ENCODE data around the gene ADAMTS17. TPM values are rescaled to one million over a fixed set of nuclear protein-coding genes. Genes with fewer than 3 reads are reported as not detected.
A peak's percentile ranks its signal among the peaks of the same experiment; 100 is the strongest.

The ADAMTS17 gene
- total and polyA plus RNA-seq, 2 experiments from 2014 or later: 0.69 to 3.3 TPM

DNA sequence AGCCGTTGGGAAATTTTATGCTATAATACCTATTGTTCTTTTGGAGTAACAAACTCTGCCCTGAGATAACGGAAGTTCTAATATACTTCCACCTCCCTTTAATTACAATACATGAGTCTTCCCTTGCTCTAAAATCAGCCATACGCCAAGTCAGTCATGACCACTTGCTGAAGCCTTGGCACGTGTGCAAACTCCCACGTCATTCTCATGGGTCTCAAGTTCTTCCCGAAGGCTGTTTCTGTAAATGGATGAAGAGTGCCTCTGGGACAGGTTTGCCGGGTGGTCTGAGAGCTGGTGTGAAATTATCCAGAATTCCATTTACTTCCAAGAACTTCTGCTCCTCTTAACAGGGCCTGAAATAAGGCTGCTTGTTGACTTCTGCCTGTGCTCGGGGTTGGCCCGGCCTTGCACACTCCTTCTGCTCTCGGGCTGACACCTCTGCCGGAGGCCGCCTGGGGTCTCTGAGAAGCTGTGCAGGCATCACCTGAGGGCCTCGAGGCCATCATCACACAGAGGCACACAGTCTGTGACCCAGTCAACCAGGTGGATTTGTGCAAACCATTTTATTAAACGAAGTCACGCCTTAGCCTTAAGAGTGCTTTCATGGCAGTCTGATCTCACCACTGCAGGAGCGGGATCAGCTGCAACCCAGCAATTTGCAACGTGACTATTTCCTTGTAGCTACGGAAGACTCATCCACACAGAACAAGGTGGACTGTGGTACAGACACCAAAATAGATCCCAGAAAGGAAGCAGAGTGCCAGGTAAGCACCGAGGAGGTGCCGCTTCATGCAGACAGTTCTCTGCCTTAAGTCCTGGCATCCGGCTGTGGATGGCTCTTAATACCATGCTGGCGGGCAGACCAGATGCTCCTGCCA is 120.1 kb downstream of the ADAMTS17 start:
- H3K4me1 ChIP-seq (ENCODE audit: low read depth): no peaks in the 10 kb centered on the region
- H3K36me3 ChIP-seq: no peaks in the 10 kb centered on the region
- no peak overlapping the region for H3K4me3 ChIP-seq
- TF ChIP-seq, protein P1, sequence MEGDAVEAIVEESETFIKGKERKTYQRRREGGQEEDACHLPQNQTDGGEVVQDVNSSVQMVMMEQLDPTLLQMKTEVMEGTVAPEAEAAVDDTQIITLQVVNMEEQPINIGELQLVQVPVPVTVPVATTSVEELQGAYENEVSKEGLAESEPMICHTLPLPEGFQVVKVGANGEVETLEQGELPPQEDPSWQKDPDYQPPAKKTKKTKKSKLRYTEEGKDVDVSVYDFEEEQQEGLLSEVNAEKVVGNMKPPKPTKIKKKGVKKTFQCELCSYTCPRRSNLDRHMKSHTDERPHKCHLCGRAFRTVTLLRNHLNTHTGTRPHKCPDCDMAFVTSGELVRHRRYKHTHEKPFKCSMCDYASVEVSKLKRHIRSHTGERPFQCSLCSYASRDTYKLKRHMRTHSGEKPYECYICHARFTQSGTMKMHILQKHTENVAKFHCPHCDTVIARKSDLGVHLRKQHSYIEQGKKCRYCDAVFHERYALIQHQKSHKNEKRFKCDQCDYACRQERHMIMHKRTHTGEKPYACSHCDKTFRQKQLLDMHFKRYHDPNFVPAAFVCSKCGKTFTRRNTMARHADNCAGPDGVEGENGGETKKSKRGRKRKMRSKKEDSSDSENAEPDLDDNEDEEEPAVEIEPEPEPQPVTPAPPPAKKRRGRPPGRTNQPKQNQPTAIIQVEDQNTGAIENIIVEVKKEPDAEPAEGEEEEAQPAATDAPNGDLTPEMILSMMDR (IDR thresholded peaks at IDR 0.05; ENCODE audit: low read depth, low read length): no peak
- H3K27me3 ChIP-seq: no peaks in the 10 kb centered on the region
- peak in 1 of 2 donors; percentile 62 for DNase-seq (ENCODE audit: low read depth in 1 of 2, low spot score in 1 of 2)
- H3K9me3 ChIP-seq (ENCODE audit: low read depth): no peaks in the 10 kb centered on the region
- no peak overlapping the region for H3K27ac ChIP-seq

DNA sequence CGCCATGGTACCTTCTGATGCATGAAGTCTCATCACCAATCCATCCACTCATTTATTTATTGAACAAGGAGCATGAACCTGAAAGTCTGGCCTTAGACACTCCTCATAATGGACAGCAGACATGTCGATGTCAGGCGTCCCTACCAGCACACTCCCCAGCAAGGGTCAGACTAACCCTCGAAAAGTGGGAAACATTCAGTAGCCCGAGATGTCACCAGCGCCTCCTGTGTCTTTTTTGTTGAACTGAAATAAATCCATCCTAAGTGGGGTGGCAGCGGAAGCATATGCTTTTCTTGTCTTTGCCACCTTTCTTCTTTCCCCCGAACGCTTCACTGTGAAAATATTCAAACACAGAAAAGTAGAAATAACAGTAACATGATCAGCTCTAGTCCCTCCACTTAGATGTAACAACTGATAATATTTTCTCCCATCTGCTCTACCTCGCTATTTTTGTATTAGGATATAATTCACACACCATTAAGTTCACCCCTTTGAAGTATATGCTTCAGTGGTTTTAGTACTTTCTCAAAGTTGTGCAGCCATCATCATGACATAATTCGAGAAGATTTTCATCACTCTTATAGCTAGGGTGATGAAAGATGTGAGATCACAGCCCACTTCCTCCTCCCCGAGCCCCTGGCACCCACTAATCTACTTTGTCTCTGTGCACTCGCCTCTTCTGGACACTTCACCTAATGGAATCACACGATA is 121.6 kb downstream of the ADAMTS17 start:
- Histone ChIP-seq H3K4me1 (ENCODE audit: low read depth) (no peaks in the 10 kb centered on the region), H3K4me3 (no peak overlapping the region), H3K27ac (no peak overlapping the region), H3K9me3 (ENCODE audit: low read depth) (no peaks in the 10 kb centered on the region), H3K27me3 (no peaks in the 10 kb centered on the region), H3K36me3 (no peaks in the 10 kb centered on the region)
- TF ChIP-seq, protein P1 (IDR thresholded peaks at IDR 0.05; ENCODE audit: low read depth, low read length): no peak
- DNase-seq (ENCODE audit: low read depth in 1 of 2, low spot score in 1 of 2): no peak

DNA sequence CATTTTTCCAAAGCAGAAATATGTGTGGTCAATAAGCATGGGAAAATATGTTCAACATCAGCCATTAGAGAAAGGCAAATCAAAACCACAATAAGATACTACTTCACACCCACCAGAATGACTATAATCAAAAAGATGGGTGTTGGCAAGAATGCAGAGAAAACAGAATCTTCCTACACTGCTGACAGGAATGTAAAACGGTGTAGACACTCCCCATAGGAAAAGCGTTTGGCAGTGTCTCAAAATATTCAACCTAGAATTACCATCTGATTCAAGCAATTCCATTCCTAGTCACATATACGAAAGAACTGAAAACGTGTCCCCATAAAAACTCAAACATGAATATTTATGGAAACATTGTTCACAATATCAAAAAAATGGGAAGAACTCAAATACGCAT is 123.3 kb downstream of the ADAMTS17 start:
- Histone ChIP-seq H3K27ac (no peak overlapping the region), H3K4me1 (ENCODE audit: low read depth) (no peaks in the 10 kb centered on the region), H3K36me3 (no peaks in the 10 kb centered on the region), H3K4me3 (no peak overlapping the region), H3K27me3 (no peaks in the 10 kb centered on the region), H3K9me3 (ENCODE audit: low read depth) (no peaks in the 10 kb centered on the region)
- peak in 1 of 2 donors; percentile 25 for DNase-seq (ENCODE audit: low read depth in 1 of 2, low spot score in 1 of 2)
- TF ChIP-seq, protein P1 (IDR thresholded peaks at IDR 0.05; ENCODE audit: low read depth, low read length): no peak

DNA sequence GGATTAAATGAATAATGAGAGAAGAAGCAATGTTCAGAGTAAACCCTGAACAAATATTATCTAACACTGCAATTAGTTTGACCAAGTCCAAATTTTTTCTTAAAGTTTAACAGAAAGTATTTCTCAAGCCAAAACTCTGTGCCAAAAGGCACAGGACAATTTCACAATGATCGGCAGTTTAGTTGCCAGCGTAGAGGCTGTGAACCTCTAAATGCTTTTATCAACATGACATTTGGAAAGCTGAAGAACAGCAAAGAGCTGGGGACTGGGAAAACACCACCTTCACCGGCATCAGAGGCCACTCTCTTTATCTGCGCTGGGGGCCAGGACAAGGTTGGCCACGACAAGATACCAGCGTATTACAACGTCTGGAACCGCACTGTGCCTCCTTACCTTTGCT is 125.6 kb downstream of the ADAMTS17 start:
- TF ChIP-seq, protein P1 (IDR thresholded peaks at IDR 0.05; ENCODE audit: low read depth, low read length): no peak
- Histone ChIP-seq H3K36me3 (no peaks in the 10 kb centered on the region), H3K4me3 (no peak overlapping the region), H3K27me3 (no peaks in the 10 kb centered on the region), H3K4me1 (ENCODE audit: low read depth) (peaks cover 8% of the 10 kb centered on the region), H3K27ac (no peak overlapping the region), H3K9me3 (ENCODE audit: low read depth) (no peaks in the 10 kb centered on the region)
- peak in 1 of 2 donors; percentile 65 for DNase-seq (ENCODE audit: low read depth in 1 of 2, low spot score in 1 of 2)

DNA sequence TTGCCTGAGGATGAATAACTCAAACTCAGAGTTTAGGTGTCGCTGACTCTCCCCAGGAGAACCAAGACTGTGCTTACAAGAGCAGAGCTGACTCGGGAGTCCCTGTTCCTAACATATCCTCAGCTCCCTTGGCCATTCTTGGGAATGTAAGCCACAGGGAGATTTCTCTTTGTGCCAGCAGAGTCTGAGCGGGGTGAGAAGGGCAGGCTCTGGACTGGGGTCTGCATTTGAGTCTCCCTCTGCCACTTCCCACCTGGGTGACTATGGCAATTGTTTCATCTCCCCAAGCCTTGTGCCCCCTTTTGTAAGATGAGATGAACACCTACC is 126.0 kb downstream of the ADAMTS17 start:
- H3K36me3 ChIP-seq: no peaks in the 10 kb centered on the region
- no peak for DNase-seq (ENCODE audit: low read depth in 1 of 2, low spot score in 1 of 2)
- TF ChIP-seq, protein P1 (IDR thresholded peaks at IDR 0.05; ENCODE audit: low read depth, low read length): no peak
- H3K4me3 ChIP-seq: no peak overlapping the region
- H3K4me1 ChIP-seq (ENCODE audit: low read depth): peaks cover 8% of the 10 kb centered on the region
- H3K27ac ChIP-seq: no peak overlapping the region
- no peaks in the 10 kb centered on the region for H3K27me3 ChIP-seq
- no peaks in the 10 kb centered on the region for H3K9me3 ChIP-seq (ENCODE audit: low read depth)
